ENCODE results near the gene SERPINA6.

- TF ChIP-seq CTCF (IDR thresholded peaks at IDR 0.05) (no peak), POLR2A (IDR thresholded peaks at IDR 0.05) (no peak), EP300 (IDR thresholded peaks at IDR 0.05) (no peak)
Observed at GRCh38 chr14:94363151-94363624, 40.1 kb upstream of the SERPINA6 start.
